Tibial nerve (tissue), 4 donors: ENCODE data around the gene BTBD19.

Source experiments
- EP300 ChIP-seq, 2 donors: sonication (generic); formaldehyde crosslinking; IDR thresholded peaks; one replicate each; pipeline ENCODE4 v1.6.1; 2017; ENCODE audit warnings: antibody characterized with exemption in 2 of 2, mild to moderate bottlenecking in 1 of 2
- POLR2A ChIP-seq, 2 donors: fragments of 450-650 bp; IDR thresholded peaks; one replicate each; pipeline ENCODE4 v1.6.1; 2017; ENCODE audit warnings: antibody characterized with exemption in 2 of 2, mild to moderate bottlenecking in 2 of 2, moderate library complexity in 2 of 2
- TF ChIP-seq, protein P1 (sequence below), 5 experiments: fragments of 200-600 bp in 3 of 5; fragments of 450-650 bp in 2 of 5; sonication (generic) in 3 of 5; IDR thresholded peaks; one replicate each; pipeline ENCODE4 v1.5.1; 2016 to 2019; ENCODE audit warnings: antibody characterized with exemption in 5 of 5, mild to moderate bottlenecking in 3 of 5, moderate library complexity in 2 of 5

DNA sequence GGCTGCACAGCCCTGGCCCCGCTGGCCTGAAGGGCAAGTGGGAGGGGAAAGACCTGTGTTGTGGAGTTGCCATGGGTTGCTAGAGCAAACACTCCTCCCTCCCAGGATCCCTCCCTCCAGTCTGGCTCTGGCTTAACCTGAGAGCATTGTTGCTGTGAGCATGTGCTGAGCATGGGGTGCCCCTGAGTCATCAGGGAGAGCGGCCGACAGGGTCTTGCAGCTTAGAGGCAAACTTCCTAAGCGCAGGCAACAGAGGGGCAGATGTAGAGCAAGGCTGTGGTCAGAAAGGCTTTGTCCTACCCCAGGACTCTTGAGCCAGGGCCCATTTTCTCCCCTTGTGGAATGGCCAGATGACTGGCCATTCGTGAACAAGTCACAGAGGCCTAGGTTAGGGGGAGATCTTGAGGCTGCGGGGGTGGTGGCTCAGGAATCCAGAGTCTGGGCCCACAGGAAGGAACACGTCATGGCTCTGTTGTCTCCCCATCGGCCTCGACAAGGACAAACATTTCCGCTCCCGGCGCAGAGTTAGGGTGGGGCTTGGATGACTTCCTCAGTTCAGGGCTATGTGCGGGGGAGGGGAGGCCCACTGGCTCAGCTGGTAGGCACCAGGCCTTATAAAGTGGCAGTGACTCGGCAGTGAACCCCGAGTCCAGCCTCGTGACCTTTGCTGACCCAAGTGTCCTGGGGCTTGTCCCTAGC, 810 bp upstream of the BTBD19 start:
- TF ChIP-seq, protein P1, sequence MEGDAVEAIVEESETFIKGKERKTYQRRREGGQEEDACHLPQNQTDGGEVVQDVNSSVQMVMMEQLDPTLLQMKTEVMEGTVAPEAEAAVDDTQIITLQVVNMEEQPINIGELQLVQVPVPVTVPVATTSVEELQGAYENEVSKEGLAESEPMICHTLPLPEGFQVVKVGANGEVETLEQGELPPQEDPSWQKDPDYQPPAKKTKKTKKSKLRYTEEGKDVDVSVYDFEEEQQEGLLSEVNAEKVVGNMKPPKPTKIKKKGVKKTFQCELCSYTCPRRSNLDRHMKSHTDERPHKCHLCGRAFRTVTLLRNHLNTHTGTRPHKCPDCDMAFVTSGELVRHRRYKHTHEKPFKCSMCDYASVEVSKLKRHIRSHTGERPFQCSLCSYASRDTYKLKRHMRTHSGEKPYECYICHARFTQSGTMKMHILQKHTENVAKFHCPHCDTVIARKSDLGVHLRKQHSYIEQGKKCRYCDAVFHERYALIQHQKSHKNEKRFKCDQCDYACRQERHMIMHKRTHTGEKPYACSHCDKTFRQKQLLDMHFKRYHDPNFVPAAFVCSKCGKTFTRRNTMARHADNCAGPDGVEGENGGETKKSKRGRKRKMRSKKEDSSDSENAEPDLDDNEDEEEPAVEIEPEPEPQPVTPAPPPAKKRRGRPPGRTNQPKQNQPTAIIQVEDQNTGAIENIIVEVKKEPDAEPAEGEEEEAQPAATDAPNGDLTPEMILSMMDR (IDR thresholded peaks at IDR 0.05), result peak in 2 of 5 experiments; percentile 27 to 44
- no peak for TF ChIP-seq POLR2A (IDR thresholded peaks at IDR 0.05)
- peak; percentile 77 to 96 for TF ChIP-seq EP300 (IDR thresholded peaks at IDR 0.05)
